Liver (tissue), 3 donors: ENCODE results near the gene JMJD7.

Experiments used
- ATF3 ChIP-seq: IDR thresholded peaks from 2 replicates; pipeline ENCODE4 v1.6.1; 2016; ENCODE audit warnings: antibody characterized with exemption
- EGR1 ChIP-seq, 2 donors: IDR thresholded peaks; 2 replicates each; pipeline ENCODE4 v1.6.1; 2016 to 2018; ENCODE audit warnings: antibody characterized with exemption in 2 of 2, low read depth in 2 of 2
- FOXA1 ChIP-seq: IDR thresholded peaks from 2 replicates; pipeline ENCODE4 v1.6.1; 2016; ENCODE audit warnings: antibody characterized with exemption
- GABPA ChIP-seq, 2 donors: IDR thresholded peaks in 1 of 2; conservative IDR thresholded peaks in 1 of 2; 2 replicates each; pipeline ENCODE4 v1.6.1; 2016; ENCODE audit warnings: antibody characterized with exemption in 2 of 2, mild to moderate bottlenecking in 1 of 2, moderate library complexity in 1 of 2
- JUND ChIP-seq, 2 donors: IDR thresholded peaks; 2 replicates each; pipeline ENCODE4 v1.6.1; 2016; ENCODE audit warnings: antibody characterized with exemption in 2 of 2
- MAX ChIP-seq: IDR thresholded peaks from 2 replicates; pipeline ENCODE4 v1.6.1; 2016; ENCODE audit warnings: antibody characterized with exemption
- NR2F2 ChIP-seq: IDR thresholded peaks from 2 replicates; pipeline ENCODE4 v1.6.1; 2016; ENCODE audit warnings: antibody characterized with exemption
- RAD21 ChIP-seq, 2 donors: IDR thresholded peaks; 2 replicates each; pipeline ENCODE4 v1.6.1; 2016; ENCODE audit warnings: antibody characterized with exemption in 2 of 2, mild to moderate bottlenecking in 2 of 2
- REST ChIP-seq: IDR thresholded peaks from 2 replicates; pipeline ENCODE4 v1.6.1; 2016; ENCODE audit warnings: antibody characterized with exemption, mild to moderate bottlenecking
- SP1 ChIP-seq: IDR thresholded peaks from 2 replicates; pipeline ENCODE4 v1.6.1; 2018; ENCODE audit warnings: antibody characterized with exemption, mild to moderate bottlenecking
- TAF1 ChIP-seq: conservative IDR thresholded peaks from 2 replicates; pipeline ENCODE4 v1.6.1; 2016; ENCODE audit warnings: antibody characterized with exemption, mild to moderate bottlenecking
- YY1 ChIP-seq: IDR thresholded peaks from 2 replicates; pipeline ENCODE4 v1.6.1; 2016; ENCODE audit warnings: antibody characterized with exemption, mild to moderate bottlenecking
- TF ChIP-seq, protein P1 (sequence below): fragments of 150-350 bp; IDR thresholded peaks from 2 replicates; pipeline ENCODE4 v1.5.1; 2017; ENCODE audit warnings: improper control_type of control experiment, low read depth, low read length; ENCODE audit not compliant: missing input control
- donor health status: healthy.
- donor health status: healthy.

DNA sequence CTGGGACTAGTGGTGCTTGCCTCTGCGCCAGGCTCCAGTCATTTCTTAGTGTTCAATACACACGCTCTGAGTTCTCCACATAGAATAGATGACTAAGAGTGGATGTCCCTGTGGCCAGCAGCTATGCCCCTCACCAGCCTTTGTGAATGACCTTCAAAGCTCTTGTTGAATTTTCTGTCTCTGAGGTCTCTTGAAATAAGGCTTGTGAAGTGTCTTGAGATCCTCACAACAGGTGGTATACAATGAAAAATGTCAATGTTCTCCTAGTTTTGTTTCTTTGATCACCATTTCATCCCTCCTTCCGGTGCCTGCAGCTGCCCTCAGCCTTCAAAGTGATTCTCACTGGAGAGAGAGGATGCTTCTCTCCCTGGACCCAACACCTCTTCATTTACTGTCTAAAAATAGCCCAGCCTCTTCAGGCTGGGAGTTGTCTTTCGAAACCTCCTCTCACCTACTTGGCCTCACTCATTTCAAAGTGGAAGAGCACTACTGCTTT is 48.2 kb upstream of the JMJD7 start:
- no peak for TF ChIP-seq RAD21 (IDR thresholded peaks at IDR 0.05)
- TF ChIP-seq, protein P1, sequence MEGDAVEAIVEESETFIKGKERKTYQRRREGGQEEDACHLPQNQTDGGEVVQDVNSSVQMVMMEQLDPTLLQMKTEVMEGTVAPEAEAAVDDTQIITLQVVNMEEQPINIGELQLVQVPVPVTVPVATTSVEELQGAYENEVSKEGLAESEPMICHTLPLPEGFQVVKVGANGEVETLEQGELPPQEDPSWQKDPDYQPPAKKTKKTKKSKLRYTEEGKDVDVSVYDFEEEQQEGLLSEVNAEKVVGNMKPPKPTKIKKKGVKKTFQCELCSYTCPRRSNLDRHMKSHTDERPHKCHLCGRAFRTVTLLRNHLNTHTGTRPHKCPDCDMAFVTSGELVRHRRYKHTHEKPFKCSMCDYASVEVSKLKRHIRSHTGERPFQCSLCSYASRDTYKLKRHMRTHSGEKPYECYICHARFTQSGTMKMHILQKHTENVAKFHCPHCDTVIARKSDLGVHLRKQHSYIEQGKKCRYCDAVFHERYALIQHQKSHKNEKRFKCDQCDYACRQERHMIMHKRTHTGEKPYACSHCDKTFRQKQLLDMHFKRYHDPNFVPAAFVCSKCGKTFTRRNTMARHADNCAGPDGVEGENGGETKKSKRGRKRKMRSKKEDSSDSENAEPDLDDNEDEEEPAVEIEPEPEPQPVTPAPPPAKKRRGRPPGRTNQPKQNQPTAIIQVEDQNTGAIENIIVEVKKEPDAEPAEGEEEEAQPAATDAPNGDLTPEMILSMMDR, result no peak
- TF ChIP-seq ATF3, result no peak
- TF ChIP-seq SP1, result no peak
- TF ChIP-seq JUND (IDR thresholded peaks at IDR 0.05), result no peak
- TF ChIP-seq YY1, result no peak
- no peak for TF ChIP-seq REST
- TF ChIP-seq FOXA1, result no peak
- TF ChIP-seq TAF1, result no peak
- TF ChIP-seq MAX, result no peak
- TF ChIP-seq NR2F2, result no peak
- no peak for TF ChIP-seq EGR1 (IDR thresholded peaks at IDR 0.05; ENCODE audit: low read depth in 2 of 2)
- TF ChIP-seq GABPA (IDR thresholded peaks at IDR 0.05 in 1 of 2, conservative IDR thresholded peaks at IDR 0.05 in 1 of 2), result no peak
